Measurements from ENCODE around the gene TLX3. TPM values are rescaled to one million over a fixed set of nuclear protein-coding genes. Genes with fewer than 3 reads are reported as not detected.
"Not testable (repeated sequence)": the region's sequence is repeated elsewhere in the genome, so short reads cannot be mapped to it uniquely, and the experiment has no call there.

The TLX3 gene
- total RNA-seq, 1 experiment from 2014 or later: not detected

- CTCF ChIA-PET: no interaction called here
- intact Hi-C loops (cut with micrococcal nuclease; ENCODE audit: unreplicated experiment): no loop called here
- peaks cover 18% of the 10 kb centered on the region for H3K4me1 ChIP-seq (replicated peaks; ENCODE audit: insufficient read depth)
- H4K20me1 ChIP-seq (ENCODE audit: insufficient read depth): no peaks in the 10 kb centered on the region
- H3K36me3 ChIP-seq (ENCODE audit: low read depth): no peaks in the 10 kb centered on the region
- H3K9me3 ChIP-seq (ENCODE audit: insufficient read depth, low read depth): no peaks in the 10 kb centered on the region
- no peaks in the 10 kb centered on the region for H3K9me2 ChIP-seq (ENCODE audit: insufficient read depth)
- peaks cover 8% of the 10 kb centered on the region; the same call in 1 of the 2 replicates for H3F3A ChIP-seq (ENCODE audit: insufficient read depth, low read depth)
- H3K27me3 ChIP-seq (ENCODE audit: insufficient read depth, low read depth): no peaks in the 10 kb centered on the region
- no peaks in the 10 kb centered on the region for H3K79me2 ChIP-seq (ENCODE audit: low read depth)
- peak overlapping the region; percentile 20; the same call in 1 of the 2 replicates for H3K27ac ChIP-seq
- no peak overlapping the region for H2AFZ ChIP-seq
- TF ChIP-seq EZH2 (IDR thresholded peaks at IDR 0.05; ENCODE audit: low read depth): no peak
- TF ChIP-seq CTCF (conservative IDR thresholded peaks at IDR 0.05): no peak
- no TSS peak for BruUV-seq (replicated peaks)
- H3K4me3 ChIP-seq: no peak overlapping the region
- POLR2A ChIA-PET (ENCODE audit: unreplicated experiment): interaction anchor here (0.5 to 0.6 kb wide), 3 partner anchors 64 to 261 kb away, joined by 5 to 35 read pairs (median 7); no protein-coding TSS in a partner anchor
- peak in 1 of 2 experiments; percentile 46 for DNase-seq
- peak overlapping the region; percentile 33 for H3K4me2 ChIP-seq
Measured at GRCh38 chr5:171295299-171295698, 13.7 kb upstream of the TLX3 start.

- Histone ChIP-seq H3K4me1 (replicated peaks; ENCODE audit: insufficient read depth) (peaks cover 18% of the 10 kb centered on the region), H3K27ac (0 out of 2 replicates have a peak overlapping the region, but pooled peaks have one; percentile 20), H3K36me3 (ENCODE audit: low read depth) (no peaks in the 10 kb centered on the region), H3F3A (ENCODE audit: insufficient read depth, low read depth) (peaks cover 8% of the 10 kb centered on the region; the same call in 1 of the 2 replicates), H3K79me2 (ENCODE audit: low read depth) (no peaks in the 10 kb centered on the region), H3K27me3 (ENCODE audit: insufficient read depth, low read depth) (no peaks in the 10 kb centered on the region), H4K20me1 (ENCODE audit: insufficient read depth) (no peaks in the 10 kb centered on the region; the same call in 1 of the 2 replicates), H2AFZ (no peak overlapping the region), H3K4me2 (peak overlapping the region; percentile 33), H3K4me3 (no peak overlapping the region), H3K9me3 (ENCODE audit: insufficient read depth, low read depth) (no peaks in the 10 kb centered on the region), H3K9me2 (ENCODE audit: insufficient read depth) (no peaks in the 10 kb centered on the region)
- ChIA-PET CTCF (no interaction called here), POLR2A (ENCODE audit: unreplicated experiment) (interaction anchor here (0.5 kb wide), 1 partner anchor 76 kb away, joined by 35 read pairs; no protein-coding TSS in a partner anchor)
- intact Hi-C loops (cut with micrococcal nuclease; ENCODE audit: unreplicated experiment): no loop called here
- DNase-seq: peak; percentile 55 to 84
- TF ChIP-seq CTCF (conservative IDR thresholded peaks at IDR 0.05) (no peak), EZH2 (IDR thresholded peaks at IDR 0.05; ENCODE audit: low read depth) (no peak)
- no TSS peak for BruUV-seq (replicated peaks)
Measured at GRCh38 chr5:171295801-171296200, 13.2 kb upstream of the TLX3 start.

- H4K20me1 ChIP-seq (ENCODE audit: insufficient read depth); BruUV-seq (replicated peaks); intact Hi-C loops (cut with micrococcal nuclease; ENCODE audit: unreplicated experiment); H3K36me3 ChIP-seq (ENCODE audit: low read depth); H3K27me3 ChIP-seq (ENCODE audit: insufficient read depth, low read depth); H2AFZ ChIP-seq; CTCF ChIA-PET; POLR2A ChIA-PET (ENCODE audit: unreplicated experiment); H3K27ac ChIP-seq; H3K79me2 ChIP-seq (ENCODE audit: low read depth); H3K4me3 ChIP-seq; DNase-seq; H3K9me3 ChIP-seq (ENCODE audit: insufficient read depth, low read depth); H3K4me2 ChIP-seq; H3K9me2 ChIP-seq (ENCODE audit: insufficient read depth); H3F3A ChIP-seq (ENCODE audit: insufficient read depth, low read depth): not testable (repeated sequence)
- H3K4me1 ChIP-seq (replicated peaks; ENCODE audit: insufficient read depth): peaks cover 18% of the 10 kb centered on the region
Measured at GRCh38 chr5:171297941-171298340, 11.1 kb upstream of the TLX3 start.

- Histone ChIP-seq H3K4me1 (replicated peaks; ENCODE audit: insufficient read depth) (peaks cover 18% of the 10 kb centered on the region), H4K20me1 (ENCODE audit: insufficient read depth) (no peaks in the 10 kb centered on the region; the same call in 1 of the 2 replicates), H3K4me2 (no peak overlapping the region), H3F3A (ENCODE audit: insufficient read depth, low read depth) (peaks cover 8% of the 10 kb centered on the region; the same call in 1 of the 2 replicates), H3K27me3 (ENCODE audit: insufficient read depth, low read depth) (no peaks in the 10 kb centered on the region), H2AFZ (no peak overlapping the region), H3K4me3 (no peak overlapping the region), H3K79me2 (ENCODE audit: low read depth) (no peaks in the 10 kb centered on the region), H3K27ac (no peak overlapping the region), H3K9me3 (ENCODE audit: insufficient read depth, low read depth) (no peaks in the 10 kb centered on the region), H3K9me2 (ENCODE audit: insufficient read depth) (no peaks in the 10 kb centered on the region), H3K36me3 (ENCODE audit: low read depth) (no peaks in the 10 kb centered on the region)
- DNase-seq: no peak
- intact Hi-C loops (cut with micrococcal nuclease; ENCODE audit: unreplicated experiment): no loop called here
- ChIA-PET POLR2A (ENCODE audit: unreplicated experiment) (no interaction called here), CTCF (no interaction called here)
- TF ChIP-seq EZH2 (IDR thresholded peaks at IDR 0.05; ENCODE audit: low read depth): no peak
- TF ChIP-seq CTCF (conservative IDR thresholded peaks at IDR 0.05): no peak
- BruUV-seq (replicated peaks): no TSS peak
Measured at GRCh38 chr5:171299228-171299627, 9.8 kb upstream of the TLX3 start.
